ENCODE data around the gene GYPE.
"Not testable (repeated sequence)": the region's sequence is repeated elsewhere in the genome, so short reads cannot be mapped to it uniquely, and the experiment has no call there.

DNA sequence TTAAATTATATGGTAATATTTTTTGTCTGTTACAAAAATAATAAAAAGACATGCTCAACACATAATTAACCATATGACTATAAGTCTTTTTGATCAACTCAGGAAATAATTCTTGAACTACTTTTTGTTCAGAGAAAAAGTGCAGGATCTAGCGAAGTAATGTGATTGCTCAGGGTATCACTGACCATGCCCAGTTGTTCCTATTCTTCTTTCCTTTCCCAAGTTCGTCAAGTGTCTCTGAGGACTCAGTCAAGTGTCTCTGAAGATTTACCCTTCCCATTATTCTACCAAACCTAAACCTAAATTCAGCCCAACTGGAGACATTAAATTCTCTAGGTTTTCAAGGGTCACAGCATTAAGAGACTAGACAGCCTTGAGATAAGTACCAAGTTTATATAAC lies 5.5 kb upstream of the GYPE start:
- not testable (repeated sequence) for TF ChIP-seq POLR2AphosphoS5, POLR2A (IDR thresholded peaks at IDR 0.05)
- TF ChIP-seq, protein P1, sequence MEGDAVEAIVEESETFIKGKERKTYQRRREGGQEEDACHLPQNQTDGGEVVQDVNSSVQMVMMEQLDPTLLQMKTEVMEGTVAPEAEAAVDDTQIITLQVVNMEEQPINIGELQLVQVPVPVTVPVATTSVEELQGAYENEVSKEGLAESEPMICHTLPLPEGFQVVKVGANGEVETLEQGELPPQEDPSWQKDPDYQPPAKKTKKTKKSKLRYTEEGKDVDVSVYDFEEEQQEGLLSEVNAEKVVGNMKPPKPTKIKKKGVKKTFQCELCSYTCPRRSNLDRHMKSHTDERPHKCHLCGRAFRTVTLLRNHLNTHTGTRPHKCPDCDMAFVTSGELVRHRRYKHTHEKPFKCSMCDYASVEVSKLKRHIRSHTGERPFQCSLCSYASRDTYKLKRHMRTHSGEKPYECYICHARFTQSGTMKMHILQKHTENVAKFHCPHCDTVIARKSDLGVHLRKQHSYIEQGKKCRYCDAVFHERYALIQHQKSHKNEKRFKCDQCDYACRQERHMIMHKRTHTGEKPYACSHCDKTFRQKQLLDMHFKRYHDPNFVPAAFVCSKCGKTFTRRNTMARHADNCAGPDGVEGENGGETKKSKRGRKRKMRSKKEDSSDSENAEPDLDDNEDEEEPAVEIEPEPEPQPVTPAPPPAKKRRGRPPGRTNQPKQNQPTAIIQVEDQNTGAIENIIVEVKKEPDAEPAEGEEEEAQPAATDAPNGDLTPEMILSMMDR (IDR thresholded peaks at IDR 0.05): not testable (repeated sequence)

Measured in sigmoid colon (tissue), 4 donors.